Skin epidermis (tissue), 12 donors: Measurements from ENCODE around the gene PRDM16.

Experiments used
- H3K27ac ChIP-seq, 21 experiments: fragments of 200-600 bp; sonication (generic) in 11 of 21; one replicate each; pipeline ENCODE4 v1.5.0; 2020; ENCODE audit warnings: mild to moderate bottlenecking in 3 of 21, inconsistent platforms in 2 of 21, moderate library complexity in 2 of 21
- H3K4me3 ChIP-seq, 7 experiments: fragments of 200-600 bp; sonication (generic) in 2 of 7; one replicate each; pipeline ENCODE4 v1.5.0; 2020; ENCODE audit warnings: inconsistent platforms in 2 of 7, mild to moderate bottlenecking in 2 of 7, moderate library complexity in 1 of 7

Gene PRDM16

GRCh38 chr1:3417082-3417739, 348.2 kb downstream of the PRDM16 start:
- H3K27ac ChIP-seq = no peak overlapping the region
- H3K4me3 ChIP-seq = no peak overlapping the region

- Histone ChIP-seq H3K27ac (no peak overlapping the region), H3K4me3 (no peak overlapping the region)
Observed at GRCh38 chr1:3417934-3418333, 348.9 kb downstream of the PRDM16 start.

DNA sequence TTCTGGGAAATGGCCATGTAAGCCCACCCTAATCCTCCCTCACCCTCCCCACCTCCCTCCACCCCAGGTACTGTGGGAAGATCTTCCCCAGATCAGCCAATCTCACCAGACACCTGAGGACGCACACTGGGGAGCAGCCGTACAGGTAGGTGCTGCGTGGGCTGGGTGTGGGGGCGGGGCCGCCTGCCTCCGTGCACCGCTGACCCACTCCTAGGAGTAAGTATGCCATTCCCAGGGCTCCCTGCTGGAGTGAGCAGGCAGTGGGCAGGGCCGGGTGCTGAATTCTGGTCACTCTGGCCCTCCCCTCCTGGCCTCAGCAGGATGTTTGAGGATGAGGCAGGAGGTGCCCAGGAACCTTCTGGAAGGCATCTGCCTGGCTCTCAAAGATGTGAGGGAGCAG, 349.6 kb downstream of the PRDM16 start:
- Histone ChIP-seq H3K4me3 (no peak overlapping the region), H3K27ac (no peak overlapping the region)

GRCh38 chr1:3419415-3420204, 350.6 kb downstream of the PRDM16 start:
- Histone ChIP-seq H3K27ac (no peak overlapping the region), H3K4me3 (no peak overlapping the region)

- Histone ChIP-seq H3K27ac (no peak overlapping the region), H3K4me3 (no peak overlapping the region)
Observed at GRCh38 chr1:3420218-3420951, 351.4 kb downstream of the PRDM16 start.

GRCh38 chr1:3422638-3423037, 353.6 kb downstream of the PRDM16 start:
- H3K4me3 ChIP-seq = no peak overlapping the region
- H3K27ac ChIP-seq = no peak overlapping the region

- no peak overlapping the region for H3K27ac ChIP-seq
- H3K4me3 ChIP-seq = no peak overlapping the region
Observed at GRCh38 chr1:3423245-3423829, 354.3 kb downstream of the PRDM16 start.

DNA sequence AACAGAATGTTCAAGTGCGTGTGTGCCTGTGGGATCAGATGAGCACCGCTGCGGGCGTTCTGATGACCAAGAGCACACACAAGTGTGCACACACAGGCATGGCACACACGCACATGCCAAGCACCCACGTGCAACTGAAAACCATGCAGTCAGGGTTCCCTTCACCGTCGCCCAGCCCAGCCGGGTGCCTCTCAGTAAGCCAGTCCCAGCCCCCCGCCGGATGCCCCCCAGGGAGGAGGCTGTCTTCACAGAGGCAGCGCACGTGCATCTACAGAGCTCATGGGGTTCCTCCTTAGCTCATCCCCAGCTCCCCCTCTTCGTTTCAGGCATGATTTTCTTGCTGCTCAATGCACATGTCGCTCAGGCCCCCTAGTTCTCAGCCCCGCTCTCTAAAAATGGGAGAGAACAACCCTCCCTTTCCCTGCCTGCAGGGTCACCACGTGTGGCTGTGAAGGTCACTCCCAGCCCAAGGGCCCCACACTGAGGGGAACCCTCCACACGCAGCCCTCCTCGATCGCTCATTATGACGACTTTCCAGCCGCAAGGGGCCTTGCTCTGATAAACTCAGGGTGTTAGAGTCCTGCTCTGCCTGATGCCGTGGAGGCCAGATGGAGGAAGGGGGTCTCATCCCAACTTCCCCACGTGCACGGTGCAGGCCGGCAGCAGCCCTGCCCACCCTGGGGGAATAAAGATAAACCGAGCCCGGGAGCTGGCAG, 355.1 kb downstream of the PRDM16 start:
- Histone ChIP-seq H3K27ac (no peak overlapping the region), H3K4me3 (no peak overlapping the region)

DNA sequence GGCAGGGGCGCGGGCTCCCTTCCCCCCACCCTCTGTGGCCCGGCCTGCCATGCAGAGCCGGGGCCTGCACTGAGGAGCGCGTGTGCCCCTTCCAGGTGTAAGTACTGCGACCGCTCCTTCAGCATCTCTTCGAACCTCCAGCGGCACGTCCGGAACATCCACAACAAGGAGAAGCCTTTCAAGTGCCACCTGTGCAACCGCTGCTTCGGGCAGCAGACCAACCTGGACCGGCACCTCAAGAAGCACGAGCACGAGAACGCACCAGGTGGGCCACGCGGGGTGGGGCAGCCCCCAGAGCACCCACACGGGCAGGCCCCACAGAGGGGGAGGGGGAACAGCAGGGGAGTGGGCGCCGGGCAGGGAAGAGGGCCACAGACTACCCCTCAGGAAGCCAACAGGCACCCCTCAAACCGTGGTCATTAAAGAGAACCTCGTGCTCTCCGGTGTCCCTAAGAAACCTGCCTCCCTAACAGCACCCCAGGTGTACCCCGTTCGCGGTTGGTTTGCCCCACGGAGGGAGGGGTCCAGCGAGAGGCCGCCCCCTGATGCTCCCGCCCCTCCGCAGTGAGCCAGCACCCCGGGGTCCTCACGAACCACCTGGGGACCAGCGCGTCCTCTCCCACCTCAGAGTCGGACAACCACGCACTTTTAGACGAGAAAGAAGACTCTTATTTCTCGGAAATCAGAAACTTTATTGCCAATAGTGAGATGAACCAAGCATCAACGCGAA, 356.6 kb downstream of the PRDM16 start:
- Histone ChIP-seq H3K4me3 (no peak overlapping the region), H3K27ac (no peak overlapping the region)

GRCh38 chr1:3426956-3427535, 358.0 kb downstream of the PRDM16 start:
- H3K27ac ChIP-seq = no peak overlapping the region
- no peak overlapping the region for H3K4me3 ChIP-seq

GRCh38 chr1:3427711-3428704, 359.0 kb downstream of the PRDM16 start:
- H3K4me3 ChIP-seq = no peak overlapping the region
- H3K27ac ChIP-seq = no peak overlapping the region

- no peak overlapping the region for H3K4me3 ChIP-seq
- H3K27ac ChIP-seq = no peak overlapping the region
Observed at GRCh38 chr1:3428899-3429298, 359.9 kb downstream of the PRDM16 start.

DNA sequence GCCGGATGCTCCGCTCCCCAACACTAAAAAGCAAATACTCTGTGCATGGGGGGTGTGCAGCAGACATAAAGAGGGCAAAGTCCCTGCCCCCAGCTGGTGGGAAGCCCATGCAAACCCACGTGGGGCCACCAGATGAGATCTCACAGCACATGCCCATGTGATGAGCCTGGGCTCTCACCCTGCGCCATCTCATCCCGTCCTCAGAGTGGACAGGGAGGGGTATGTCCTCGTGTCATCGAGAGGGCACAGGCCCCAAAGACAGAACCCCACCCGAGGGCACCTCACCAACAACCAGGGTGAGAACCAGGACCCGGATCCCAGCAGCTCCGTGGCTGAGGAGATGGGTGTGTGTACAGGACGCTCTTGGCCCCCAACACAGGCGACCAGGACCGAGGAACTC, 360.3 kb downstream of the PRDM16 start:
- H3K27ac ChIP-seq = no peak overlapping the region
- H3K4me3 ChIP-seq = no peak overlapping the region

DNA sequence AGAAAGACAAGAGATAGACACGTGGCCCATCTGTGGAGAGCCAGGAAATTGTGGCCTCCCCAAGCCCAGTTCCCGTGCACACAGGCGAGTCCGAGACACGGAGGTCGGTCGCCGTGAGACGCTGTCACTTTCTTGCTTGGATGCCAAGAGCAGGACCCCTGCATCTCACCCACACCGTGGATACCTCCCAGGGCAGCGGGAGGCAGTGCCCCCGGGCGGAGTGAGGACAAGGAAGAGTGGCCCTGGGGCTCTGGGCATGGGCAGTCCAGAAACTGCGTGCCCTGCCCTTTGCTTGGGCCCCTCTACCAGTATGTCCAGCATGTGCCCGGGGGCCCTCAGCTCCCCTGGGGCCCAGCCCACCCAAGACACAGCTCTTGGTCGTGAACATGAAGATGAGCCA, 360.8 kb downstream of the PRDM16 start:
- Histone ChIP-seq H3K4me3 (no peak overlapping the region), H3K27ac (no peak overlapping the region)

- Histone ChIP-seq H3K4me3 (no peak overlapping the region), H3K27ac (no peak overlapping the region)
Observed at GRCh38 chr1:3430406-3430805, 361.4 kb downstream of the PRDM16 start.

DNA sequence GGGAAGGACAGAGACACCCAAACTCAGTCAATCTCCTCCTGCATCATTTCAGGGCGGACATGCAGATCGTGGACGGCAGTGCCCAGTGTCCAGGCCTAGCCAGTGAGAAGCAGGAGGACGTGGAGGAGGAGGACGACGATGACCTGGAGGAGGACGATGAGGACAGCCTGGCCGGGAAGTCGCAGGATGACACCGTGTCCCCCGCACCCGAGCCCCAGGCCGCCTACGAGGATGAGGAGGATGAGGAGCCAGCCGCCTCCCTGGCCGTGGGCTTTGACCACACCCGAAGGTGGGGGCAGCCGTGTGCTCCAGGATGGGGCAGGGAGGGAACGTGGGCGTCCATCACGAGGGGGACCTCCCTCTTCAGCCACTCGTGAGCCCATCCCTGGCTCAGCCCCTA, 361.8 kb downstream of the PRDM16 start:
- no peak overlapping the region for H3K27ac ChIP-seq
- H3K4me3 ChIP-seq = no peak overlapping the region

GRCh38 chr1:3431266-3431665, 362.3 kb downstream of the PRDM16 start:
- H3K27ac ChIP-seq = no peak overlapping the region
- H3K4me3 ChIP-seq = no peak overlapping the region

GRCh38 chr1:3431686-3432085, 362.7 kb downstream of the PRDM16 start:
- Histone ChIP-seq H3K27ac (no peak overlapping the region), H3K4me3 (no peak overlapping the region)
